Raji (cell line): ENCODE measurements around the gene RNF187.

Experiments used
- POLR2A ChIP-seq: IDR thresholded peaks from 2 replicates; pipeline ENCODE4 v1.6.1; 2011; ENCODE audit warnings: low read depth, low read length, control low read depth; ENCODE audit not compliant: insufficient read depth

RNF187 gene

DNA sequence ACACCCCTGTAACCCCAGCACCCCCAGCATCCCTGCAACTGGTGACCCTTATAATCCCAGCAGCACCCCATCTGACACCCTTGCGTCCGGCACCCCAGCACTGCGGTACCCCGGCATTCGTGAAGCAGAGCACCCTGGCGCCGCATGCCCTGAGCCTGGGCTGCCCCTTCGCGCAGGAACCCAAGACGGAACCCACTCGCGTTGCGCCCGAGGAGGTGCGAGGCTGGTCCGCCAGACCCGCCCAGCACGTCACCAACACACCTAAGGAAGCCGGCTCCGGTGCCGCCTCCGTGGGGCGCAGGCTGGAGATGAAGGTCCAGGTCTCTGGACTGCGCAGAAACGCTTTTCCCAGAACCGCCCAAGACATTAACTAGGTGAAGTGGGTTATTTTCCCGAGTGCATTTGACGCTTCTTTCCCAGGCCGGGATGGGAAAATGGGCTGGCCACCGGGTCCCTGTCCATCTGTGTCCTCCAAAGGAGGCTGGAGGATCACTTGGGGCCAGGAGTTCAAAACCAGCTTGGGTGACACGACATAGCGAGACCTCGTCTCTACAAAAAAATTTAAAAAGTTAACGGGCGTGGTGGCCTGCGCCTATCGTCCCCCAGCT lies 15.9 kb upstream of the RNF187 start:
- no peak for TF ChIP-seq POLR2A

DNA sequence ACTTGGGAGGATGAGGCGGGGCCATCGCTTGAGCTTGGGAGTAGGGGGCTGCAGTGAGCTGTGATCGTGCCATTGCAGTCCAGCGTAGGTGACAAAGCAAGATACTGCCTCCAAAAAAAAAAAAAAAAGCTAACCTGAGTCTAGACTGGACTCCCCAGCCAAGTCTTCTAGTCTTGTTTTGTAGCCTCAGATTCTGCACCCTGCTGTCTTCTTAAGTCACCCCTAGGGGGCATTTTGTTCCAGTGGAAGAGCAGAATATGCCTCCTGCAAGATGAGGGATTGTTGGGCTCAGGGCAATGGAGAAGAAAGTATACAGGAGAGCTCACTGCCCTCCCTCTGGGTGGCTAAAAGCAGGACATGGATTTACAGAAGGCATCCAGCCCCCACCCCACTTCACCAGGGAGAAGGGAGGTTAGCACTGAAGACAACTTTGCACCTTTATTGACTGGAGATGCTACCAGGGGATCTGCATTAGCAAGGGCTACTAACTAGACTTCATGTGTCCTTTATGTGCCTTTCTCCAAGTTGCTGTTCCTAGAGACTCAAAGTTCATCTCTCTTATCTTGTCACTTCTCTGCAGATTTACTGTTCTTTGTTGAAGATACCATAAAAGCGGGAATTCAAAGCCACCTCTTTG lies 15.3 kb upstream of the RNF187 start:
- TF ChIP-seq POLR2A = no peak

DNA sequence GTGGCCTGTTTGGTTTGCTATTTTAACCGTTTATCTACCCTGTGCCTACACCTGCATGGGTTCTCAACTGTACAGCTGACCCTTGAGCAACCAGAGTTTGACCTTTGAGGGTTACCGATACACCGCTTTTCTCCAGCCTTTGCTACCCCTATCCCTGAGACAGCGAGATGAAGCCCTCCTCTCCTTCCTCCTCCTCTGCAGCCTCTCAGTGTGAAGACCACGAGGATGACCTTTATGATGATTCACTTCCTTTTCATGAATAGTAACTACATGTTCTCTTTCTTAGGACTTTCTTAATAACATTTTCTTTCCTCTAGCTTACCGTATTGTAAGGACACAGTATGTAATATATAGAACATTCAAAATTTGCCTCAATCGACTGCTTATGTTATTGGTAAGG lies 14.5 kb upstream of the RNF187 start:
- TF ChIP-seq POLR2A = no peak

DNA sequence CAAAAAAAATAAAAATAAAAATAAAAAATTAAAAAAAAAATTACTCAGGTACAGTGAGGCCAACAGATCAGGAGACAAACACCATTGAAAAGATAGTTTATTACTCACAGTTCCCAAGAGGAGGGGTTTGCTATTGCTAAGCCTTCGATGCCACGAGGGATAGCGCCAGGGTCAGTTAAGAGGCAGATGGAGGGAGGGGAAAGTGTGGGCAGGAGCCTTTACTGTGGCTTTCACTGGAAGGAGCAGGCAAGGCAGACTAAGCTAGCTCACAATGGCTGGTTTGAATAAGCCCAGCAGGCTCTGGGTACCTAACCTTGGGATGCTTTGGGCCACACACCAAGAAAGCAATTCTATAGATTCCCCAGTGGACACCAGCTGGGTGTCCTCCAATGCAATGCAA lies 12.7 kb upstream of the RNF187 start:
- TF ChIP-seq POLR2A = no peak

DNA sequence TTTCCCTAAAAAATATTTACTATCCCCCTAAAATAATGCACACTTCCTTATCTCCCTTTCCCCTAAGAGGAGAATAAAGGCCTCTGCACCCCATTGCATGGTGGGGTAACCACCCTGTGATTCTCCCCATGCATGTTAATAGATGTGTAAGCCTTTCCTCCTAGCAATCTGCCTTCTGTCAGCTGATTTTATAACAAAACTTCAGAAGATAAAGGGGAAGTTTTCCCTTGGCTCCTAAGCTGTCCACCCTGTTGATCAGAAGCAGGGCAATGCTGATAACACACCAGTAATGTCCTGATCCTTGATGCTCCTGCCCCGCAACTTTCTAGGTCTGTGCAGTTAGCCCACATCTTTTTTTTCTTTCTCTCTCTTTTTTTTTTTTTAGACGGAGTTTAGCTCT lies 11.4 kb upstream of the RNF187 start:
- no peak for TF ChIP-seq POLR2A

DNA sequence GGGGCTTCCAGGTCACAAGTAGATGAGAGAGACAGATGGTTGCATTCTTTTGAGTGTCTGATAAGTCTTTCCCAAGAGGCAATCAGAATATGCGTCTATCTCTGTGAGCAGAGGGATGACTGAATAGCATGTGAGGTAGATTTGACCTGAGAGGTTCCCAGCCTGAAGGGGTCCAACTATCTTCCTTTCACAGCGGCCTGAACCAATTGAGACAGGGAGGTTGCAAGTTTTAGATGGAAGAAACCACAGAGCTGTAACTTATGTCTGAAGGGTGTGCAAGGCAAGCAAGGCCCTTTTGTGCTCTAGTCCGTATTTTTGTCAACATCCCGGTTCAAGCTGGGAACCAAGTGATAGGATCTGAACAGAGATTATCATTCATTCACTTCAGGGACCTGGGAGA lies 9.9 kb upstream of the RNF187 start:
- no peak for TF ChIP-seq POLR2A

DNA sequence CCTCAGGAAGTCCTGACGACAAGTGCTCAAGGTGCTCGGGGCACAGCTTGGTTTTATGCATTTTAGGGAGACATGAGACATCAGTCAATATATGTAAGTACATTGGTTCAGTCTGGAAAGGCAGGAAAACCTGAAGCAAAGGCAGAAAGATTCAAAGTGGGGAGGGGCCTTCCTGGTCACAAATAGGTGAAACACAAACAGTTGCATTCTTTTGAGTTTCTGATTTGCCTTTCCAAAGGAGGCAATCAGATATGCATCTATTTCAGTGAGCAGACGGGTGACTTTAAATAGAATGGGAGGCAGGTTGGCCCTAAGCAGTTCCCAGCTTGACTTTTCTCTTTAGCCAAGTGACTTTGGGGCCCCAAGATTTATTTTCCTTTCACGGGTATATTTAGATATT lies 8.9 kb upstream of the RNF187 start:
- no peak for TF ChIP-seq POLR2A

DNA sequence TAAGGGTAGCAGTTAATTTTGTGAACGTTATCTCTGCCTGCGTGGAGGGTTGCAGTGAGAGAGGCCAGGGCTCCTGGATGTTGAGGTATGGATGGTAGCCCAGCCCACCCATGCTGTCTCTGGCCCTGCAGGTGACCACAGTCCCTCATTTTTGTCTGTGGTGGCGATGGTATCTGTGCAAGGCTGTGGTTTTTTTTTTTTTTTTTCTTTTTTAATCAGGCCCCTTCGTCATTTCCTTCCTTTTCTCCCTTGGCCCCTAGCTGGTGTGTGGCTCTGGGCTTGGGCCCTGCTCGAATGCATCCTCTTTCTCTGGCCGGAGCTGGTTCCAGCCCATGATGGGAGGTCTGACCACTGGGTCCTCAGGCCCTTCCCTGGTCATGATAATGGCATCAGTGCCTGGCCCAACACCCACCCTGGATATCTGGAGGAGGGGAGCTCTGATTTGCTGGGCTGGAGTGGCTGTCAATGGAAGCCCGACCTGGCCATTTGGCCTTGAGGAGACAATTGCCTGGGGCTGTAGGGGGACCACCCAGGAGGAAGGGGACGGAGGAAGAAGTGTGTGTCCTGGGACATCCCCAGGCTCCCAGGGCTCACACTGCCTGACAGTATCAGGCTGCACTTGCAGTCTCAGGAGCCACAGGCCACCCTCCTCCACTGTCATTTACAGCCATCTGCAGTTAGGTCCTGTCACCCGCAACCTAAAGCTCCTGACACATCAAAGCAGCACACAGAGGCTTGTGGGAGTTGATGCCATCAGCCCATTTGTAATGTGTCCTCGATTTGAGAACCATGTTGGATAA lies 8.1 kb upstream of the RNF187 start:
- TF ChIP-seq POLR2A = no peak

DNA sequence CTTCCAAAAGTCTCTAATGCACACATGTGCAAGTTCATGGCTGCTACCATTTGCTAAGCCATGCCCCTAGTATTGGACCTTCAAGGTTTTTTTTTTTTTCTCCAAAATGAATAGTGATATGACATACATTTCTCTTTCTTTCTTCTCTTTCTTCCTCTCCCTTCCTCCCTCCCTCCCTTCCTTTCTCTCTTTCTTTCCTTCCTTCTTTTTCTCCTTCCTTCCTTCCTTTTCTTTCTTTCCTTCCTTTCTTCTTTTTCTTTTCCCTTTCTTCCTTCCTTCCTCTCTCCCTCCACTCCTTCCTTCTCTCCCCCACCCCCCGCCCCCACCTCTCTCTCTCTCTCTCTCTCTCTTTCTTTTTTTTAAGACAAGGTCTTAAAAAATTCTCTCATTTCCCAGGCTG lies 3.4 kb upstream of the RNF187 start:
- no peak for TF ChIP-seq POLR2A

DNA sequence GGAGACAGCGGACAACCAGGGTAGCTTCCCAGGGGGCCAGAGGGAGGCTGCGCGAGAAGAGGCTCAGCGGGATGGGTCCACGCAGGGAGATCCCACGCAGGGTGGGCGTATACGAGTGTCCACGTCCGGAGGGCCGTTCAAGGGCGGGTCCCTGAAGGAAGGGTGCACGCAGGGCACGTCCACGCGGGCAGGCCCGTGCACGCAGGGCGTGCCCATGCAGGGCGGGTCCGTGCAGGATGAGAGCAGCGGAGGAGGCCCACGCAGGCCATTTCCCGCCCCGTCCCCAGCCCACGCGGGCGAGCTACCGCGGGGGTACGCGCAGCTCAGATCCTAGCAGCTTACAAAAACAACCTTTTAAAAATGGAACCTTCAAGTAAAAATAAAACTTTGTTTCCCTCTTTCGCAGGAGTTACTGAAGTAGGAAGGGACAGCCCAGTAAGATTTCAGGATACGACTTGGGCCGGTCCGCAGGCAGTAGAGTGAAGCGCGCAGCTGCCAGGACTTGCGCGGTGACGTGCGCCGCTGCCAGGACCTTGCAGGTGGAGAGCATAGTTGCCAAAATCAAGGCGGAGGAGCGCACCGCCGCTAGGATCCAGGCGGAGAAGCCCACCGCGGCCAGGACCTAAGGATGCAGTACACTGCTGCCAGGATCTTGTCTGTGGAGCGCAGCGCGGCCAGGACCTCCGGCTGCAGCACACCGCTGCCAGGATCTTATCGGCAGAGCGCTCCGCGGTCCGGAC lies 416 bp upstream of the RNF187 start:
- peak; percentile 67 for TF ChIP-seq POLR2A

DNA sequence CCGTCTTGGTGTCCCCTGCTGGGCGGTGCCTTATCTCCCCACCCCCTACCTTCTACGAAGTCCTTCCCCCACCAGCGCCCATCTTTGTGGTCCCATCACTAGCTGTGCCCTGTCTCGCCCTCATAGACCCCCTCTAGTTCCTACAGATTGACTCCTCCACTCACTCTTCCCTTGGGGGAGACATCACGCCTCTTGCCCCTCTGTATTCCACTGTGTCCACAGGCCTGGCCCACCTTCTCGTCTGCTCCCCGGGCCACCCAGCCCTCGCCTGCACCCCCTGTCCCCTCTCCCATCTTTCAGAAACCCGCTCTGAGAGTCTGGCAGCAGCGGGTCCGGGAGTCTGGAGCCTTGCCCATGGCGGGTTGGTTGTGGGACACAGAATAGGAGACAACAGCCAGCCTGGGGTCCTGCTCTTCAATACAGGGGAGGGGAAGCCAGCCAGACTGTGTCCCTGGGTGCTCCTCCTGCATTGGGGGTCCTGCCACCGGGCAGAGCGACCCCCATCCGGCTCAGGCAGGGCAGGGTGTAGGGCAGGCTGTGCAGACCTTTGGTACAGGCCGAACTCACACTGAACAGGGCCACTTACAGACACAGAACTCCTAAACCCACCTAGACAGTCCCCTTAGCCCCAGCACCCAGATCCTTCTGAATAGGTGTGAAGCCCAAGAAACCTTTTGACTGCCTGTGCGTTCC lies 1.1 kb downstream of the RNF187 start:
- TF ChIP-seq POLR2A = no peak

DNA sequence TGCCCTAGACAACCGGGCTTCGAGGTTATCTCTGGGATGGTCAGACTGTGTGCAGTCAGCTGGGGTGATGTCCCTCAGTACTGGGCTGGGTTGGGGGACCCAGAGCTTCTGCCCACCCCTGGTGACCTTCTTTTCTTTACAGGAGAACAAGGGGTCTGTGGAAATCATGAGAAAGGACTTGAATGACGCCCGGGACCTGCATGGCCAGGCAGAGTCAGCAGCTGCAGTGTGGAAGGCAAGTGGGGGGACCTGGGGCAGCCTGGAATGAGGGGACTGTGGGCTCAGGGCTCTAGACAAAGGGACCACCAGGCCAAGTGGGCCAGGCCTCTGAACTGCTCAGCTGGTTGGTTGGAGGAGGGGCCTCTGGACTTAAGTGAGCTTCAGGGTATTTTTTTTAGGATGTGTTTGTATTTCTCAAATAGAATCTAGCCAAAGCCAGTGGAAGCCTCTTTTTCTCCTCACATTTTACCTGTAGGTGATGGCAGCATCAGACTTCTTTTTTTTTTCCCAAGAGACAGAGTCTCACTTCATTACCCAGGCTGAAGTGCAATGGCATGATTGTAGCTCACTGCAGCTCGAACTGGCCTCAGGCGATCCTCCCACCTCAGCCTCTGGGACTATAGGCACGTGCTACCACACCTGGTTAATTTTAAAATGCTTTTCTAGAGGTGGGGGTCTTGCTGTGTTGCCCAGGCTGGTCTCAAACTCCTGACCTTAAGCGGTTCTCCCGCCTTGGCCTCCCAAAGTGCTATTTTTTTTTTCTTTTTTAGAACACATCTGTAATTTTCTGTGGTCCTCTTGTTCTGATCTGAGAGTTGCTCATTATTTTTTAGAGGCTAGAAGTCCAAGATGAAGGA lies 1.9 kb downstream of the RNF187 start:
- no peak for TF ChIP-seq POLR2A

DNA sequence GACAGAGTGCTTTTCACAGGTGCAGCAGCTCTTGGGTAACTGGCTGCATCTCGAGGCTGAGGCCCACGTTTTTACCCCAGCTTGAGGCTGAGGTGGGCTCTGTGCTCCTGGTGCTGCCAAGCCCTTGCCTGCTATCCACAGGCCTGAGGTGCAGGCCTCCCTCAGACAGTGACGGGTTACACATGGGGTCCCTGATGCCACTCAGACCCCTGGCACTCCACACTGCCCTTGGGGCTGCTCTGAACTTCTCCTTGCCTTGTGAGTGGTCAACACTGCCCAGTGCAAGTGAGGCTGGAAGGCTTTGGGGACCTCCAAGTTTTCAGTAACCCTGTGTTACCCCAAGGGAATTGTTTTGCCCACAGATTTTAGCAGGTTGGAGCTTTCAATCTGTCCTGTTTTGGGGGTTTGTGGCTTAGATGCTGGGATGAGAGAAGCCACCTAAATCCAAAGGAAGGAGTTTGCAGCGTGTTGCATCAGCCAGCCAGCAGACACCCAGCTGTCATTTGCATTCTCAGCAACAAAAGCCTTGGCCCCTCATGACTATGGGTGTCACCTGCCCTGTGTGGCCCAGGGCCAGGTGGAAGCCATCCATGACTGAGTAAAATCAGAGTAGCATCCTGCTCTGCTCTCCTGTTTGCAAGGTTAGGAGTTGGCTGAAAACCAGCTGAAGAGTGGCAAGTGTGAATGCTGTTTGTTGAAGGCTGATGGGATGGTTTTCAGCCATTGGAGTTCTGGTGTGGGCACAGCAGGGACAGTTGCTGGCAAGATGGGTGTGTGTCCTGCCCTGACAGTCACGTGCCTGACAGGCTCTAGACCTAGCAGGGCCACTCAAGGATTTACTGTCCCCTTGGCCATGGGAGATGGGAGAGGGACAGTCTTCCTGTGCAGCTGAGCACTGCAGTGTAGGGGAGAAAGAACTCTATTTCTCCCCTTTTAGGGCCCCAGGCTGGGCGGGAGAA lies 3.2 kb downstream of the RNF187 start:
- TF ChIP-seq POLR2A = peak; percentile 53; the same call in 1 of the 2 replicates
